Activated B cell treated with CpG ODN at 0.5 μM for 24 hours (primary cell): ENCODE measurements around the gene LARGE1. TPM values are rescaled to one million over a fixed set of nuclear protein-coding genes. Genes with fewer than 3 reads are reported as not detected.

Experiments used
- ATAC-seq: fragments of 200-7000 bp; cut with Tn5 transposase; one replicate; pipeline ENCODE4 v1.10.0; 2021; ENCODE audit warnings: low read depth, mild to moderate bottlenecking, moderate library complexity
- CTCF ChIA-PET: fragments of 350-600 bp; sonication (Branson Sonifier 250); formaldehyde crosslinking; loops from one replicate; lab custom pipeline; 2021; ENCODE audit warnings: antibody characterized with exemption; lab: Charles Lee
- POLR2A ChIA-PET: fragments of 350-600 bp; sonication (Branson Sonifier 250); formaldehyde crosslinking; loops from one replicate; lab custom pipeline; 2021; ENCODE audit warnings: antibody characterized with exemption; lab: Charles Lee
- DNase-seq: peaks from one replicate; pipeline ENCODE4 v3.0.0; 2022
- H3K27ac Mint-ChIP-seq: one replicate; pipeline ENCODE4 v1.8.0; 2020; ENCODE audit warnings: mixed read lengths
- H3K27me3 Mint-ChIP-seq: one replicate; pipeline ENCODE4 v1.8.0; 2021; ENCODE audit warnings: mixed read lengths
- H3K36me3 Mint-ChIP-seq: one replicate; pipeline ENCODE4 v1.8.0; 2021; ENCODE audit warnings: low read depth, mixed read lengths
- H3K4me1 Mint-ChIP-seq: one replicate; pipeline ENCODE4 v1.8.0; 2021; ENCODE audit warnings: mixed read lengths
- H3K4me3 Mint-ChIP-seq: one replicate; pipeline ENCODE4 v1.8.0; 2020; ENCODE audit warnings: mild to moderate bottlenecking, mixed read lengths
- H3K9me3 Mint-ChIP-seq: one replicate; pipeline ENCODE4 v1.8.0; 2020; ENCODE audit warnings: mixed read lengths
- CTCF ChIP-seq: fragments of 200-600 bp; IDR thresholded peaks from one replicate; pipeline ENCODE4 v1.8.0; 2022; ENCODE audit warnings: antibody characterized with exemption, mild to moderate bottlenecking
- intact Hi-C: fragments of 100-400 bp; cut with micrococcal nuclease; formaldehyde crosslinking; loops from one replicate; pipeline ENCODE4 v1.15.1; 2024
- total RNA-seq: library from RNA; stranded (reverse); gene quantifications from 2 replicates; pipeline ENCODE4 v1.2.3, GENCODE V29; 2022

The LARGE1 gene
- total RNA-seq, 1 donor from 2014 or later, result 22.2 TPM

GRCh38 chr22:33299245-33299956 is 620.9 kb downstream of the LARGE1 start:
- Mint-ChIP-seq H3K4me3 (peak overlapping the region; percentile 50), H3K27ac (peak overlapping the region; percentile 87), H3K27me3 (no peaks in the 10 kb centered on the region), H3K36me3 (peaks cover 14% of the 10 kb centered on the region), H3K4me1 (peaks cover 85% of the 10 kb centered on the region), H3K9me3 (no peaks in the 10 kb centered on the region)
- DNase-seq, result peak; percentile 51
- POLR2A ChIA-PET, result interaction anchor here (0.7 to 4.2 kb wide), 11 partner anchors 25 to 825 kb away, joined by 3 to 36 read pairs (median 5); partner anchors contain the start of gene FBXO7
- no peak for TF ChIP-seq CTCF
- intact Hi-C loops, result loop anchor here (1.0 to 2.0 kb wide), 4 partner anchors 25 to 269 kb away; no protein-coding TSS in a partner anchor
- peak; percentile 94 for ATAC-seq
- CTCF ChIA-PET, result interaction anchor here (0.7 to 5.0 kb wide), 17 partner anchors 26 to 1722 kb away, joined by 3 to 61 read pairs (median 6); partner anchors contain the start of gene LARGE1

- CTCF ChIA-PET, result no interaction called here
- H3K36me3 Mint-ChIP-seq, result peaks cover 17% of the 10 kb centered on the region
- ATAC-seq, result no peak
These were observed 623.3 kb downstream of the LARGE1 start for GRCh38 chr22:33296941-33297340.

GRCh38 chr22:33288078-33288477 is 632.2 kb downstream of the LARGE1 start:
- peaks cover 20% of the 10 kb centered on the region for H3K4me1 Mint-ChIP-seq
- no peak for TF ChIP-seq CTCF
- H3K27me3 Mint-ChIP-seq, result no peaks in the 10 kb centered on the region
- POLR2A ChIA-PET, result no interaction called here
- H3K27ac Mint-ChIP-seq, result no peak overlapping the region
- CTCF ChIA-PET, result interaction anchor here (1.9 to 2.5 kb wide), 2 partner anchors 13 to 14 kb away, joined by 5 to 8 read pairs; no protein-coding TSS in a partner anchor
- no peak for DNase-seq
- peaks cover 5% of the 10 kb centered on the region for H3K36me3 Mint-ChIP-seq
- H3K4me3 Mint-ChIP-seq, result no peak overlapping the region
- H3K9me3 Mint-ChIP-seq, result no peaks in the 10 kb centered on the region
- intact Hi-C loops, result no loop called here
- ATAC-seq, result no peak

More at GRCh38 chr22:33296941-33297340, 623.3 kb downstream of the LARGE1 start:
- no peaks in the 10 kb centered on the region for H3K9me3 Mint-ChIP-seq
- POLR2A ChIA-PET, result interaction anchor here (4.2 kb wide), 1 partner anchor 26 kb away, joined by 36 read pairs; no protein-coding TSS in a partner anchor
- peaks cover 73% of the 10 kb centered on the region for H3K4me1 Mint-ChIP-seq
- H3K27me3 Mint-ChIP-seq, result no peaks in the 10 kb centered on the region
- no peak for TF ChIP-seq CTCF
- H3K27ac Mint-ChIP-seq, result no peak overlapping the region
- DNase-seq, result no peak
- intact Hi-C loops, result no loop called here
- no peak overlapping the region for H3K4me3 Mint-ChIP-seq

GRCh38 chr22:33275073-33275443 is 645.2 kb downstream of the LARGE1 start:
- intact Hi-C loops, result no loop called here
- DNase-seq, result no peak
- POLR2A ChIA-PET, result interaction anchor here (2.0 kb wide), 1 partner anchor 25 kb away, joined by 8 read pairs; no protein-coding TSS in a partner anchor
- Mint-ChIP-seq H3K4me3 (no peak overlapping the region), H3K27ac (peak overlapping the region; percentile 53), H3K9me3 (no peaks in the 10 kb centered on the region), H3K36me3 (peaks cover 30% of the 10 kb centered on the region), H3K4me1 (peaks cover 82% of the 10 kb centered on the region), H3K27me3 (no peaks in the 10 kb centered on the region)
- CTCF ChIA-PET, result interaction anchor here (0.8 to 7.1 kb wide), 10 partner anchors 9 to 257 kb away, joined by 3 to 59 read pairs (median 4); no protein-coding TSS in a partner anchor
- TF ChIP-seq CTCF, result no peak
- ATAC-seq, result no peak
